PC-3 (cell line): Measurements from ENCODE around the gene VAX1. TPM values are rescaled to one million over a fixed set of nuclear protein-coding genes. Genes with fewer than 3 reads are reported as not detected.

ENCODE experiments used
- ATAC-seq: fragments of 200-7000 bp; cut with Tn5 transposase; 2 replicates; pipeline ENCODE4 v1.9.1; 2020; ENCODE audit warnings: mild to moderate bottlenecking, moderate library complexity
- BruUV-seq: library from RNA; stranded (reverse); fragments of 400-500 nt; replicated peaks from 2 replicates; lab custom pipeline; 2021; lab: Mats Ljungman, UMichigan
- CTCF ChIA-PET: fragments of 300-600 bp; sonication (Branson Sonifier 250); formaldehyde crosslinking; loops from one replicate; lab custom pipeline; 2022; ENCODE audit warnings: antibody characterized with exemption; lab: Charles Lee
- POLR2A ChIA-PET: fragments of 300-600 bp; sonication (Branson Sonifier 250); formaldehyde crosslinking; loops from one replicate; lab custom pipeline; 2022; ENCODE audit warnings: antibody characterized with exemption; ENCODE audit not compliant: unreplicated experiment; lab: Charles Lee
- DNase-seq: peaks from one replicate; pipeline ENCODE4 v3.0.0-alpha.2; 2015
- H2AFZ ChIP-seq: fragments of 300-600 bp; sonication (generic); 2 replicates; pipeline ENCODE4 v1.6.0; 2016; ENCODE audit warnings: antibody characterized with exemption, low read length
- H3F3A ChIP-seq: fragments of 300-600 bp; sonication (generic); one replicate; pipeline ENCODE4 v1.6.0; 2017; ENCODE audit warnings: antibody characterized with exemption, low read length, control low read depth, mild to moderate bottlenecking; ENCODE audit not compliant: unreplicated experiment
- H3K27ac ChIP-seq: fragments of 300-600 bp; sonication (generic); 2 replicates; pipeline ENCODE4 v1.5.1; 2016; ENCODE audit warnings: mild to moderate bottlenecking, low read length
- H3K27me3 ChIP-seq: fragments of 300-600 bp; sonication (generic); 2 replicates; pipeline ENCODE4 v1.6.1; 2016; ENCODE audit warnings: low read length, mixed read lengths
- H3K36me3 ChIP-seq: fragments of 300-600 bp; sonication (generic); 2 replicates; pipeline ENCODE4 v1.6.1; 2016; ENCODE audit warnings: low read depth, mixed run types, low read length, mixed read lengths
- H3K4me1 ChIP-seq: fragments of 300-600 bp; sonication (generic); 2 replicates; pipeline ENCODE4 v1.5.1; 2016; ENCODE audit warnings: low read length; ENCODE audit not compliant: insufficient read depth
- H3K4me2 ChIP-seq: fragments of 300-600 bp; sonication (generic); 2 replicates; pipeline ENCODE4 v1.6.0; 2016; ENCODE audit warnings: low read length
- H3K4me3 ChIP-seq: fragments of 300-600 bp; sonication (generic); 2 replicates; pipeline ENCODE4 v1.5.1; 2016; ENCODE audit warnings: mild to moderate bottlenecking, low read length, mixed read lengths
- H3K79me2 ChIP-seq: fragments of 300-600 bp; sonication (generic); 2 replicates; pipeline ENCODE4 v1.6.1; 2017; ENCODE audit warnings: low read length, mixed read lengths
- H3K9ac ChIP-seq: fragments of 300-600 bp; sonication (generic); 2 replicates; pipeline ENCODE4 v1.6.0; 2016; ENCODE audit warnings: mild to moderate bottlenecking, low read length
- H3K9me2 ChIP-seq: fragments of 300-600 bp; sonication (generic); replicated peaks from 2 replicates; pipeline ENCODE4 v1.6.1; 2016; ENCODE audit warnings: mixed run types, low read length, mixed read lengths
- H3K9me3 ChIP-seq: fragments of 300-600 bp; sonication (generic); 2 replicates; pipeline ENCODE4 v1.6.1; 2016; ENCODE audit warnings: low read length, mixed read lengths
- H4K20me1 ChIP-seq: fragments of 300-600 bp; sonication (generic); 2 replicates; pipeline ENCODE4 v1.6.1; 2016; ENCODE audit warnings: low read length, mixed read lengths
- CTCF ChIP-seq: fragments of 300-600 bp; sonication (generic); conservative IDR thresholded peaks from 2 replicates; pipeline ENCODE4 v1.5.1; 2017; ENCODE audit warnings: antibody characterized with exemption, low read depth, mild to moderate bottlenecking, low read length
- EZH2 ChIP-seq: fragments of 300-600 bp; sonication (generic); IDR thresholded peaks from one replicate; pipeline ENCODE4 v1.6.1; 2017; ENCODE audit warnings: antibody characterized with exemption, mild to moderate bottlenecking, low read length; ENCODE audit not compliant: unreplicated experiment
- EZH2phosphoT487 ChIP-seq: fragments of 300-600 bp; sonication (generic); IDR thresholded peaks from 2 replicates; pipeline ENCODE4 v1.6.1; 2018; ENCODE audit warnings: mild to moderate bottlenecking, antibody characterized with exemption, low read length, borderline replicate concordance
- intact Hi-C: fragments of 100-400 bp; cut with micrococcal nuclease; formaldehyde crosslinking; loops from 2 replicates; pipeline ENCODE4 v1.9.0; 2023
- total RNA-seq: library from RNA; depleted of rRNA; stranded (reverse); fragments of >200 nt; gene quantifications from 2 replicates; pipeline ENCODE4 v1.2.3, GENCODE V29; 2014

The VAX1 gene
- total RNA-seq, 1 experiment from 2014 or later, result 0.98 TPM

GRCh38 chr10:117163061-117163953 lies 25.2 kb upstream of the VAX1 start:
- no peak for DNase-seq
- Histone ChIP-seq H4K20me1 (no peaks in the 10 kb centered on the region), H3F3A (no peaks in the 10 kb centered on the region), H2AFZ (no peak overlapping the region), H3K9ac (no peak overlapping the region), H3K27ac (no peak overlapping the region), H3K4me2 (no peak overlapping the region), H3K79me2 (no peaks in the 10 kb centered on the region), H3K9me2 (no peaks in the 10 kb centered on the region), H3K36me3 (no peaks in the 10 kb centered on the region), H3K27me3 (peaks cover 78% of the 10 kb centered on the region), H3K4me3 (no peak overlapping the region), H3K9me3 (no peaks in the 10 kb centered on the region), H3K4me1 (peaks cover 11% of the 10 kb centered on the region; the same call in 1 of the 2 replicates)
- TF ChIP-seq EZH2, result no peak
- ATAC-seq, result no peak
- CTCF ChIA-PET, result no interaction called here
- POLR2A ChIA-PET, result no interaction called here
- intact Hi-C loops, result no loop called here
- no TSS peak for BruUV-seq

- intact Hi-C loops, result no loop called here
- TF ChIP-seq CTCF, result no peak
- TF ChIP-seq EZH2, result no peak
- no peak for TF ChIP-seq EZH2phosphoT487
- Histone ChIP-seq H3K9me2 (no peaks in the 10 kb centered on the region), H3K4me3 (no peak overlapping the region), H3K27ac (no peak overlapping the region), H4K20me1 (no peaks in the 10 kb centered on the region), H3K9me3 (no peaks in the 10 kb centered on the region), H3F3A (no peaks in the 10 kb centered on the region), H3K4me1 (peaks cover 11% of the 10 kb centered on the region; the same call in 1 of the 2 replicates), H3K36me3 (no peaks in the 10 kb centered on the region), H2AFZ (no peak overlapping the region), H3K27me3 (peaks cover 87% of the 10 kb centered on the region), H3K4me2 (no peak overlapping the region), H3K79me2 (no peaks in the 10 kb centered on the region), H3K9ac (no peak overlapping the region)
- ATAC-seq, result no peak
- no peak for DNase-seq
- no TSS peak for BruUV-seq
- ChIA-PET CTCF (no interaction called here), POLR2A (no interaction called here)
Measured at GRCh38 chr10:117162093-117163060, 24.3 kb upstream of the VAX1 start.

- H3K36me3 ChIP-seq, result no peaks in the 10 kb centered on the region
- H4K20me1 ChIP-seq, result no peaks in the 10 kb centered on the region
- no peak for TF ChIP-seq EZH2phosphoT487
- TF ChIP-seq CTCF, result no peak
- no peak for TF ChIP-seq EZH2
- no peaks in the 10 kb centered on the region for H3F3A ChIP-seq
- no peak overlapping the region for H3K9ac ChIP-seq
- ATAC-seq, result no peak
- no peak overlapping the region for H2AFZ ChIP-seq
- H3K4me1 ChIP-seq, result peaks cover 11% of the 10 kb centered on the region; the same call in 1 of the 2 replicates
- no peaks in the 10 kb centered on the region for H3K79me2 ChIP-seq
- H3K9me2 ChIP-seq, result no peaks in the 10 kb centered on the region
- no TSS peak for BruUV-seq
- no peak overlapping the region for H3K4me2 ChIP-seq
- H3K9me3 ChIP-seq, result no peaks in the 10 kb centered on the region
- DNase-seq, result no peak
- POLR2A ChIA-PET, result no interaction called here
- CTCF ChIA-PET, result no interaction called here
- H3K4me3 ChIP-seq, result no peak overlapping the region
- peaks cover 89% of the 10 kb centered on the region for H3K27me3 ChIP-seq
- intact Hi-C loops, result no loop called here
- no peak overlapping the region for H3K27ac ChIP-seq
Measured at GRCh38 chr10:117161386-117162033, 23.4 kb upstream of the VAX1 start.
